IMR-90 (cell line): ENCODE results near the gene MAJIN. TPM values are rescaled to one million over a fixed set of nuclear protein-coding genes. Genes with fewer than 3 reads are reported as not detected.

Experiments used
- ATAC-seq: fragments of 200-7000 bp; cut with Tn5 transposase; 2 replicates; pipeline ENCODE4 v1.9.1; 2020; ENCODE audit warnings: low read depth, mild to moderate bottlenecking, moderate library complexity
- BruUV-seq: library from RNA; stranded (reverse); fragments of 400-500 nt; replicated peaks from 2 replicates; lab custom pipeline; 2021; lab: Mats Ljungman, UMichigan
- CTCF ChIA-PET: fragments of 300-600 bp; formaldehyde crosslinking; extraction: SDS; loops from one replicate; lab custom pipeline; 2021; ENCODE audit warnings: antibody characterized with exemption; lab: Yijun Ruan, JAX
- POLR2A ChIA-PET: fragments of 300-600 bp; sonication (Branson Sonifier 250); formaldehyde crosslinking; loops from one replicate; lab custom pipeline; 2022; ENCODE audit warnings: antibody characterized with exemption; ENCODE audit not compliant: unreplicated experiment; lab: Charles Lee
- DNase-seq: peaks from one replicate; pipeline ENCODE4 v3.0.0; 2013
- H2AFZ ChIP-seq: replicated peaks from 2 replicates; pipeline ENCODE3; 2013; ENCODE audit warnings: low read length, mild to moderate bottlenecking; ENCODE audit not compliant: poor library complexity
- H2AK5ac ChIP-seq: 2 replicates; pipeline ENCODE4 v1.6.1; 2013; ENCODE audit warnings: low read depth, low read length, inconsistent platforms
- H2AK9ac ChIP-seq: replicated peaks from 2 replicates; pipeline ENCODE3; 2013; ENCODE audit warnings: mild to moderate bottlenecking, low read depth, low read length, moderate library complexity; ENCODE audit not compliant: poor library complexity
- H2BK120ac ChIP-seq: 2 replicates; pipeline ENCODE4 v1.6.1; 2013; ENCODE audit warnings: low read depth, low read length, inconsistent platforms
- H2BK15ac ChIP-seq: 3 replicates; pipeline ENCODE4 v1.6.1; 2013; ENCODE audit warnings: low read depth, low read length, inconsistent platforms
- H2BK20ac ChIP-seq: 2 replicates; pipeline ENCODE4 v1.6.1; 2013; ENCODE audit warnings: low read depth, mild to moderate bottlenecking, inconsistent platforms, low read length, moderate library complexity
- H2BK5ac ChIP-seq: 2 replicates; pipeline ENCODE4 v1.6.1; 2013; ENCODE audit warnings: mild to moderate bottlenecking, low read depth, low read length, inconsistent platforms; ENCODE audit not compliant: poor library complexity, severe bottlenecking
- H3K14ac ChIP-seq: replicated peaks from 2 replicates; pipeline ENCODE4 v1.6.1; 2013; ENCODE audit warnings: low read depth, low read length, inconsistent platforms
- H3K18ac ChIP-seq: 2 replicates; pipeline ENCODE4 v1.6.1; 2013; ENCODE audit warnings: low read depth, low read length, control low read depth
- H3K23ac ChIP-seq: 2 replicates; pipeline ENCODE4 v1.6.1; 2013; ENCODE audit warnings: low read depth, low read length, inconsistent platforms
- H3K27ac ChIP-seq: 2 replicates; pipeline ENCODE4 v1.5.1; 2013; ENCODE audit warnings: mild to moderate bottlenecking, control low read depth, low read length; ENCODE audit not compliant: insufficient read depth
- H3K27me3 ChIP-seq: 2 replicates; pipeline ENCODE4 v1.6.1; 2013; ENCODE audit warnings: low read length; ENCODE audit not compliant: control insufficient read depth, insufficient read depth
- H3K36me3 ChIP-seq: 2 replicates; pipeline ENCODE4 v1.6.1; 2013; ENCODE audit warnings: low read length, mixed read lengths; ENCODE audit not compliant: control insufficient read depth, insufficient read depth
- H3K4ac ChIP-seq: 2 replicates; pipeline ENCODE4 v1.6.1; 2013; ENCODE audit warnings: low read depth, low read length, inconsistent platforms
- H3K4me1 ChIP-seq: 2 replicates; pipeline ENCODE4 v1.6.1; 2013; ENCODE audit warnings: low read length, mixed read lengths; ENCODE audit not compliant: control insufficient read depth, insufficient read depth
- H3K4me2 ChIP-seq: 2 replicates; pipeline ENCODE4 v1.6.1; 2013; ENCODE audit warnings: low read depth, mild to moderate bottlenecking, control low read depth, low read length, moderate library complexity
- H3K4me3 ChIP-seq: 2 replicates; pipeline ENCODE4 v1.5.1; 2013; ENCODE audit warnings: low read depth, mild to moderate bottlenecking, control low read depth, low read length, moderate library complexity; ENCODE audit not compliant: insufficient read depth
- H3K56ac ChIP-seq: 2 replicates; pipeline ENCODE4 v1.6.1; 2013; ENCODE audit warnings: low read length, inconsistent platforms; ENCODE audit not compliant: insufficient read depth; ENCODE audit errors: extremely low read depth
- H3K79me1 ChIP-seq, 2 experiments: 2 replicates each; pipeline ENCODE4 v1.6.1; 2013; ENCODE audit warnings: low read length in 2 of 2, inconsistent platforms in 1 of 2, low read depth in 1 of 2
- H3K9ac ChIP-seq: 2 replicates; pipeline ENCODE4 v1.6.1; 2013; ENCODE audit warnings: low read depth, low read length, control low read depth
- H3K9me1 ChIP-seq: 2 replicates; pipeline ENCODE4 v1.6.1; 2013; ENCODE audit warnings: low read length, inconsistent platforms; ENCODE audit not compliant: insufficient read depth
- H3K9me3 ChIP-seq: 2 replicates; pipeline ENCODE4 v1.6.1; 2013; ENCODE audit warnings: low read length; ENCODE audit not compliant: control insufficient read depth, insufficient read depth
- H4K20me1 ChIP-seq: 2 replicates; pipeline ENCODE4 v1.6.1; 2013; ENCODE audit warnings: low read length, inconsistent platforms; ENCODE audit not compliant: insufficient read depth
- H4K5ac ChIP-seq: 2 replicates; pipeline ENCODE4 v1.6.1; 2013; ENCODE audit warnings: mild to moderate bottlenecking, low read depth, low read length, control low read depth
- H4K8ac ChIP-seq, 2 experiments: 2 replicates each; pipeline ENCODE4 v1.6.1; 2013; ENCODE audit warnings: low read depth in 2 of 2, low read length in 2 of 2, control low read depth in 1 of 2, inconsistent platforms in 1 of 2
- H4K91ac ChIP-seq: 2 replicates; pipeline ENCODE4 v1.6.1; 2013; ENCODE audit warnings: low read depth, low read length, inconsistent platforms; ENCODE audit not compliant: insufficient read depth
- BHLHE40 ChIP-seq: fragments of 150-350 bp; IDR thresholded peaks from 2 replicates; pipeline ENCODE4 v1.6.1; 2016; ENCODE audit warnings: mild to moderate bottlenecking, low read depth, low read length
- CEBPB ChIP-seq: IDR thresholded peaks from 2 replicates; pipeline ENCODE4 v1.6.1; 2012; ENCODE audit warnings: low read depth, low read length, improper control_type of control experiment
- CHD1 ChIP-seq: IDR thresholded peaks from 2 replicates; pipeline ENCODE4 v1.6.1; 2012; ENCODE audit warnings: low read depth, low read length, improper control_type of control experiment
- FOS ChIP-seq: fragments of 150-350 bp; IDR thresholded peaks from 2 replicates; pipeline ENCODE4 v1.6.1; 2016; ENCODE audit warnings: low read depth, low read length
- MAFK ChIP-seq: IDR thresholded peaks from 2 replicates; pipeline ENCODE4 v1.6.1; 2012; ENCODE audit warnings: low read depth, low read length, improper control_type of control experiment
- MAZ ChIP-seq: IDR thresholded peaks from 2 replicates; pipeline ENCODE4 v1.6.1; 2012; ENCODE audit warnings: low read depth, mild to moderate bottlenecking, low read length, improper control_type of control experiment, moderate library complexity, borderline replicate concordance
- MXI1 ChIP-seq: IDR thresholded peaks from 2 replicates; pipeline ENCODE4 v1.6.1; 2012; ENCODE audit warnings: low read depth, mild to moderate bottlenecking, low read length, moderate library complexity, borderline replicate concordance
- NFE2L2 ChIP-seq: fragments of 150-350 bp; IDR thresholded peaks from 2 replicates; pipeline ENCODE4 v1.6.1; 2016; ENCODE audit warnings: low read depth, mild to moderate bottlenecking, low read length
- RAD21 ChIP-seq: IDR thresholded peaks from 2 replicates; pipeline ENCODE4 v1.6.1; 2012; ENCODE audit warnings: low read length, improper control_type of control experiment
- RCOR1 ChIP-seq: IDR thresholded peaks from 2 replicates; pipeline ENCODE4 v1.6.1; 2012; ENCODE audit warnings: mild to moderate bottlenecking, low read length, improper control_type of control experiment; ENCODE audit not compliant: insufficient replicate concordance
- RFX5 ChIP-seq: IDR thresholded peaks from 2 replicates; pipeline ENCODE4 v1.8.0; 2012; ENCODE audit warnings: low read depth, mild to moderate bottlenecking, low read length, moderate library complexity
- WGBS, 2 experiments: methylation state at CpG; one replicate each; pipeline versions ENCODE4 v1.1.5 to v1.1.7; 2013; ENCODE audit warnings: missing lambda C conversion rate in 2 of 2; ENCODE audit not compliant: insufficient read length in 1 of 2; ENCODE audit errors: extremely low coverage in 2 of 2; 5-methylcytosine and 5-hydroxymethylcytosine counted together
- dilution Hi-C: fragments of 300-500 bp; cut with HindIII; formaldehyde crosslinking; loops from one replicate; pipeline ENCODE4 v1.14.3; 2018; ENCODE audit warnings: low sequenced_read_pairs; ENCODE audit not compliant: unreplicated experiment
- in situ Hi-C: fragments of 300-500 bp; cut with MboI; formaldehyde crosslinking; loops from 3 replicates; pipeline ENCODE4 v1.14.3; 2019; ENCODE audit warnings: low sequenced_read_pairs, inconsistent platforms, mixed read lengths
- intact Hi-C: fragments of 100-400 bp; cut with micrococcal nuclease; formaldehyde crosslinking; loops from 2 replicates; pipeline ENCODE4 v1.10.0; 2022
- polyA plus RNA-seq, 3 experiments: library from polyadenylated mRNA; depleted of rRNA; stranded (reverse); fragments of >200 nt; gene quantifications; 2 replicates each; pipeline ENCODE4 v1.2.3, GENCODE V29; 2012; ENCODE audit warnings: low replicate concordance in 1 of 3
- total RNA-seq: library from RNA; depleted of rRNA; stranded (reverse); fragments of >200 nt; gene quantifications from 2 replicates; pipeline ENCODE4 v1.2.3, GENCODE V29; 2012
- TF ChIP-seq, protein P1 (sequence below): conservative IDR thresholded peaks from 2 replicates; pipeline ENCODE4 v1.5.1; 2012; ENCODE audit warnings: mild to moderate bottlenecking, low read depth, low read length, improper control_type of control experiment
- TF ChIP-seq, protein P2 (sequence below): fragments of 150-350 bp; IDR thresholded peaks from 2 replicates; pipeline ENCODE4 v1.6.1; 2016; ENCODE audit warnings: low read depth, mild to moderate bottlenecking, low read length, moderate library complexity, borderline replicate concordance
- TF ChIP-seq, protein P3 (sequence below): fragments of 150-350 bp; IDR thresholded peaks from 2 replicates; pipeline ENCODE4 v1.6.1; 2017; ENCODE audit warnings: mild to moderate bottlenecking, antibody characterized with exemption, low read length, low read depth

MAJIN gene
- total and polyA plus RNA-seq, 2 of the 4 experiments (the other 2 are of a cell fraction) = not detected

DNA sequence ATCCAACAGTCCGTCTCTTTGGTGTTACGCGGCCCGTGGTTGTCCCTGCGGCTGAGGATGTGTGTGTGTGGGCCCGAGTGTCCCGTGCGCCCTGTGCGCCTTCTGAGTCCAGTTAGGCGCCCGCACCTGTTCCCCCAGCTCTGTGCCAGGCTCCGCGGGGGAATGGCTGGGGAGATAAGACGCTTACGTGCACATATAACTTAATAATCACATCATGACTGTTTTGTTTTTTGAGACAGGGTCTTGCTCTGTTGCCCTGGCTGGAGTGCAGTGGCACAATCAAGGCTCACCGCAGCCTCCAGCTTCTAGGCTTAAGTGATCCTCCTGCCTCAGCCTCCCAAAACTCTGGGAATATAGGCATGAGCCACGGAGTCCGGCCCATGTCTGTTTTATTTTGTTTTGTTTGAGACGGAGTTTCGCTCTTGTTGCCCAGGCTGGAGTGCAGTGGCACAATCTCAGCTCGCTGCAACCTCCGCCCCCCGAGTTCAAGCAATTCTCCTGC, 42.9 kb upstream of the MAJIN start:
- Histone ChIP-seq H3K79me1 (peaks cover 15 to 41% of the 10 kb centered on the region in 2 experiments), H4K5ac (peak overlapping the region; percentile 46), H2AK9ac (peak overlapping the region; percentile 98), H3K56ac (0 out of 2 replicates have a peak overlapping the region, but pooled peaks have one; percentile 12), H3K27me3 (no peaks in the 10 kb centered on the region), H4K91ac (no peak overlapping the region; the same call in 1 of the 2 replicates), H3K27ac (peak overlapping the region; percentile 51), H3K18ac (no peak overlapping the region), H3K4me1 (peaks cover 5% of the 10 kb centered on the region), H4K20me1 (no peaks in the 10 kb centered on the region), H2BK5ac (peak overlapping the region; percentile 74), H3K9ac (peak overlapping the region; percentile 74), H3K9me3 (no peaks in the 10 kb centered on the region), H3K36me3 (peaks cover 7% of the 10 kb centered on the region; the same call in 1 of the 2 replicates), H4K8ac (peak overlapping the region; percentile 68 to 97; a peak in 3 of 4 replicates), H3K4me3 (peak overlapping the region; percentile 57), H2BK120ac (peak overlapping the region; percentile 62; the same call in 1 of the 2 replicates), H3K4ac (peak overlapping the region; percentile 85), H2AFZ (peak overlapping the region; percentile 98), H2BK15ac (no peak overlapping the region), H3K4me2 (peak overlapping the region; percentile 71), H3K9me1 (peaks cover 19% of the 10 kb centered on the region), H3K14ac (peak overlapping the region; percentile 3; the same call in 1 of the 2 replicates), H3K23ac (peak overlapping the region; percentile 63), H2AK5ac (peak overlapping the region; percentile 56), H2BK20ac (no peak overlapping the region)
- no peak for DNase-seq
- in situ Hi-C loops = no loop called here
- no TSS peak for BruUV-seq
- CTCF ChIA-PET = interaction anchor here (1.1 to 1.6 kb wide), 3 partner anchors 10 to 168 kb away, joined by 3 to 5 read pairs (median 4); no protein-coding TSS in a partner anchor
- intact Hi-C loops = loop anchor here (1.0 to 2.0 kb wide), 2 partner anchors 166 to 228 kb away; no protein-coding TSS in a partner anchor
- POLR2A ChIA-PET = interaction anchor here (0.5 kb wide), 1 partner anchor 1452 kb away, joined by 3 read pairs; no protein-coding TSS in a partner anchor
- dilution Hi-C loops = no loop called here
- WGBS, 2 experiments = 100% methylated on average over 3 of the region's 23 CpGs; no CpG with 5 or more reads in 1 of the 2 experiments
- no peak for ATAC-seq
- TF ChIP-seq FOS (no peak), RAD21 (no peak), MAZ (no peak), MXI1 (no peak), CEBPB (no peak), MAFK (no peak), BHLHE40 (no peak), CHD1 (no peak), RCOR1 (no peak), RFX5 (no peak), NFE2L2 (no peak)
- TF ChIP-seq, protein P1, sequence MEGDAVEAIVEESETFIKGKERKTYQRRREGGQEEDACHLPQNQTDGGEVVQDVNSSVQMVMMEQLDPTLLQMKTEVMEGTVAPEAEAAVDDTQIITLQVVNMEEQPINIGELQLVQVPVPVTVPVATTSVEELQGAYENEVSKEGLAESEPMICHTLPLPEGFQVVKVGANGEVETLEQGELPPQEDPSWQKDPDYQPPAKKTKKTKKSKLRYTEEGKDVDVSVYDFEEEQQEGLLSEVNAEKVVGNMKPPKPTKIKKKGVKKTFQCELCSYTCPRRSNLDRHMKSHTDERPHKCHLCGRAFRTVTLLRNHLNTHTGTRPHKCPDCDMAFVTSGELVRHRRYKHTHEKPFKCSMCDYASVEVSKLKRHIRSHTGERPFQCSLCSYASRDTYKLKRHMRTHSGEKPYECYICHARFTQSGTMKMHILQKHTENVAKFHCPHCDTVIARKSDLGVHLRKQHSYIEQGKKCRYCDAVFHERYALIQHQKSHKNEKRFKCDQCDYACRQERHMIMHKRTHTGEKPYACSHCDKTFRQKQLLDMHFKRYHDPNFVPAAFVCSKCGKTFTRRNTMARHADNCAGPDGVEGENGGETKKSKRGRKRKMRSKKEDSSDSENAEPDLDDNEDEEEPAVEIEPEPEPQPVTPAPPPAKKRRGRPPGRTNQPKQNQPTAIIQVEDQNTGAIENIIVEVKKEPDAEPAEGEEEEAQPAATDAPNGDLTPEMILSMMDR = no peak
- TF ChIP-seq, protein P2, sequence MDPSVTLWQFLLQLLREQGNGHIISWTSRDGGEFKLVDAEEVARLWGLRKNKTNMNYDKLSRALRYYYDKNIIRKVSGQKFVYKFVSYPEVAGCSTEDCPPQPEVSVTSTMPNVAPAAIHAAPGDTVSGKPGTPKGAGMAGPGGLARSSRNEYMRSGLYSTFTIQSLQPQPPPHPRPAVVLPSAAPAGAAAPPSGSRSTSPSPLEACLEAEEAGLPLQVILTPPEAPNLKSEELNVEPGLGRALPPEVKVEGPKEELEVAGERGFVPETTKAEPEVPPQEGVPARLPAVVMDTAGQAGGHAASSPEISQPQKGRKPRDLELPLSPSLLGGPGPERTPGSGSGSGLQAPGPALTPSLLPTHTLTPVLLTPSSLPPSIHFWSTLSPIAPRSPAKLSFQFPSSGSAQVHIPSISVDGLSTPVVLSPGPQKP = no peak
- TF ChIP-seq, protein P3, sequence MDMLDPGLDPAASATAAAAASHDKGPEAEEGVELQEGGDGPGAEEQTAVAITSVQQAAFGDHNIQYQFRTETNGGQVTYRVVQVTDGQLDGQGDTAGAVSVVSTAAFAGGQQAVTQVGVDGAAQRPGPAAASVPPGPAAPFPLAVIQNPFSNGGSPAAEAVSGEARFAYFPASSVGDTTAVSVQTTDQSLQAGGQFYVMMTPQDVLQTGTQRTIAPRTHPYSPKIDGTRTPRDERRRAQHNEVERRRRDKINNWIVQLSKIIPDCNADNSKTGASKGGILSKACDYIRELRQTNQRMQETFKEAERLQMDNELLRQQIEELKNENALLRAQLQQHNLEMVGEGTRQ = no peak
